Activated CD8-positive, alpha-beta memory T cell treated with anti-CD3 and anti-CD28 coated beads, Interleukin-2, amount 50 U/mL, for 1 hour (primary cell): ENCODE measurements around the gene DLX5.
"Not testable (repeated sequence)": the region's sequence is repeated elsewhere in the genome, so short reads cannot be mapped to it uniquely, and the experiment has no call there.

ENCODE experiments used
- DNase-seq: peaks from one replicate; pipeline ENCODE4 v3.0.0-alpha.2; 2020; ENCODE audit errors: extremely low read depth

Gene DLX5

GRCh38 chr7:97024209-97025129, at the start of gene DLX5:
TSS of gene DLX5 (minus strand) at chr7:97024831. CDS start at chr7:97024623, 208 bp downstream.
- DNase-seq, result no peak

- not testable (repeated sequence) for DNase-seq
Measured at GRCh38 chr7:97072025-97072424, 47.4 kb upstream of the DLX5 start.

- DNase-seq, result no peak
Measured at GRCh38 chr7:97064972-97065587, 40.4 kb upstream of the DLX5 start.

- no peak for DNase-seq
Measured at GRCh38 chr7:97064020-97064419, 39.4 kb upstream of the DLX5 start.

GRCh38 chr7:97043281-97043680, 18.6 kb upstream of the DLX5 start:
- no peak for DNase-seq

GRCh38 chr7:97039374-97040065, 14.9 kb upstream of the DLX5 start:
- no peak for DNase-seq

- not testable (repeated sequence) for DNase-seq
Measured at GRCh38 chr7:97034213-97034852, 9.7 kb upstream of the DLX5 start.

- DNase-seq, result no peak
Measured at GRCh38 chr7:97027427-97028234, 3.0 kb upstream of the DLX5 start.

- DNase-seq, result no peak
Measured at GRCh38 chr7:97026715-97027426, 2.2 kb upstream of the DLX5 start.

- DNase-seq, result no peak
Measured at GRCh38 chr7:97025983-97026714, 1.5 kb upstream of the DLX5 start.

- DNase-seq, result no peak
Measured at GRCh38 chr7:97025130-97025499, 484 bp upstream of the DLX5 start.

GRCh38 chr7:97022491-97023306, 1.9 kb downstream of the DLX5 start:
- no peak for DNase-seq

- DNase-seq, result no peak
Measured at GRCh38 chr7:97021747-97022490, 2.7 kb downstream of the DLX5 start.

- DNase-seq, result no peak
Measured at GRCh38 chr7:97020996-97021746, 3.5 kb downstream of the DLX5 start.

- no peak for DNase-seq
Measured at GRCh38 chr7:97020601-97020995, 4.0 kb downstream of the DLX5 start.

- DNase-seq, result no peak
Measured at GRCh38 chr7:97019710-97020225, 4.9 kb downstream of the DLX5 start.

- DNase-seq, result no peak
Measured at GRCh38 chr7:97018791-97019531, 5.7 kb downstream of the DLX5 start.
